ENCODE measurements around the gene RTL10. TPM values are rescaled to one million over a fixed set of nuclear protein-coding genes. Genes with fewer than 3 reads are reported as not detected.
A peak's percentile ranks its signal among the peaks of the same experiment; 100 is the strongest.

The RTL10 gene
- total and polyA plus RNA-seq, 8 donors = 18.4 to 34.7 (median 28.0) TPM

- ATAC-seq (no peak), DNase-seq (peak in 2 of 4 donors; percentile 24 to 70)
- Histone ChIP-seq H3K9me3 (no peaks in the 10 kb centered on the region), H3K27ac (no peak overlapping the region), H3K4me1 (peaks cover 0 to 3% of the 10 kb centered on the region in 2 donors), H3K27me3 (no peaks in the 10 kb centered on the region), H3K36me3 (no peaks in the 10 kb centered on the region), H3K4me3 (no peak overlapping the region)
- TF ChIP-seq CTCF (IDR thresholded peaks at IDR 0.05) = no peak
- intact Hi-C loops (cut with DNase I) = no loop called here
These were observed 46.5 kb downstream of the RTL10 start for GRCh38 chr22:19807914-19808872.

- no peak overlapping the region for H3K4me3 ChIP-seq
- ATAC-seq = no peak
- H3K4me1 ChIP-seq = peaks cover 0 to 3% of the 10 kb centered on the region in 2 donors
- TF ChIP-seq CTCF (IDR thresholded peaks at IDR 0.05) = no peak
- no peaks in the 10 kb centered on the region for H3K9me3 ChIP-seq
- H3K27me3 ChIP-seq = no peaks in the 10 kb centered on the region
- intact Hi-C loops (cut with DNase I) = no loop called here
- DNase-seq = peak in 2 of 4 donors; percentile 22 to 59
- H3K36me3 ChIP-seq = no peaks in the 10 kb centered on the region
- H3K27ac ChIP-seq = no peak overlapping the region
These were observed 47.3 kb downstream of the RTL10 start for GRCh38 chr22:19807161-19807913.

- H3K36me3 ChIP-seq = no peaks in the 10 kb centered on the region
- ATAC-seq = peak; percentile 92
- intact Hi-C loops (cut with DNase I) = no loop called here
- H3K27ac ChIP-seq = no peak overlapping the region
- DNase-seq = peak; percentile 13 to 90 (median 65)
- H3K27me3 ChIP-seq = no peaks in the 10 kb centered on the region
- peaks cover 0 to 3% of the 10 kb centered on the region in 2 donors for H3K4me1 ChIP-seq
- TF ChIP-seq CTCF (IDR thresholded peaks at IDR 0.05) = no peak
- H3K9me3 ChIP-seq = no peaks in the 10 kb centered on the region
- H3K4me3 ChIP-seq = no peak overlapping the region
These were observed 48.2 kb downstream of the RTL10 start for GRCh38 chr22:19806213-19807160.

GRCh38 chr22:19805821-19806212 is 48.9 kb downstream of the RTL10 start:
- TF ChIP-seq CTCF (IDR thresholded peaks at IDR 0.05) = no peak
- Histone ChIP-seq H3K27ac (no peak overlapping the region), H3K4me1 (peaks cover 0 to 3% of the 10 kb centered on the region in 2 donors), H3K36me3 (no peaks in the 10 kb centered on the region), H3K4me3 (no peak overlapping the region), H3K27me3 (no peaks in the 10 kb centered on the region), H3K9me3 (no peaks in the 10 kb centered on the region)
- DNase-seq = peak in 2 of 4 donors; percentile 17 to 37
- intact Hi-C loops (cut with DNase I) = no loop called here
- ATAC-seq = no peak

Other genes starting within 250 kb of the RTL10 start
- 10 to 100 TPM; 14.6 to 20.3 TPM for gene SEPTIN5, start 140.4 kb downstream of the RTL10 start, total RNA-seq
- gene SEPTIN5, start 140.4 kb downstream of the RTL10 start, polyA plus RNA-seq (ENCODE audit: insufficient read length in 6 of 6) = 10 to 100 TPM; 56.6 to 80.0 (median 65.0) TPM
- gene GP1BB, start 131.3 kb downstream of the RTL10 start, total RNA-seq = 1 to 10 TPM in 1 of 2 donors, not detected in 1; 3.6 TPM
- 10 to 100 TPM in 1 of 6 donors, 1 to 10 TPM in 5; 3.3 to 11.1 (median 6.3) TPM for gene GP1BB, start 131.3 kb downstream of the RTL10 start, polyA plus RNA-seq (ENCODE audit: insufficient read length in 6 of 6)
- 10 to 100 TPM in 1 of 2 donors, 1 to 10 TPM in 1; 4.4 to 11.2 TPM for gene TBX1, start 94.1 kb downstream of the RTL10 start, total RNA-seq
- gene TBX1, start 94.1 kb downstream of the RTL10 start, polyA plus RNA-seq (ENCODE audit: insufficient read length in 6 of 6) = 10 to 100 TPM in 3 of 6 donors, 1 to 10 TPM in 3; 6.9 to 12.2 (median 10.4) TPM
- 1 to 10 TPM; 6.7 to 7.9 TPM for gene GNB1L, start within 50 bp of the RTL10 start, total RNA-seq
- 1 to 10 TPM; 4.3 to 7.2 (median 5.2) TPM for gene GNB1L, start within 50 bp of the RTL10 start, polyA plus RNA-seq (ENCODE audit: insufficient read length in 6 of 6)
- gene COMT, start 86.9 kb upstream of the RTL10 start, total RNA-seq = 100 to 1,000 TPM; 191 to 249 TPM
- gene COMT, start 86.9 kb upstream of the RTL10 start, polyA plus RNA-seq (ENCODE audit: insufficient read length in 6 of 6) = 100 to 1,000 TPM in 3 of 6 donors, 10 to 100 TPM in 3; 90.1 to 121 (median 97.2) TPM
- 10 to 100 TPM; 36.5 to 42.8 TPM for gene TXNRD2, start 86.9 kb upstream of the RTL10 start, total RNA-seq
- 10 to 100 TPM; 17.6 to 24.2 (median 20.7) TPM for gene TXNRD2, start 86.9 kb upstream of the RTL10 start, polyA plus RNA-seq (ENCODE audit: insufficient read length in 6 of 6)
- 10 to 100 TPM; 18.2 to 22.4 TPM for gene ARVCF, start 161.9 kb upstream of the RTL10 start, total RNA-seq
- 10 to 100 TPM; 21.0 to 40.3 (median 26.7) TPM for gene ARVCF, start 161.9 kb upstream of the RTL10 start, polyA plus RNA-seq (ENCODE audit: insufficient read length in 6 of 6)
- gene TANGO2, start 166.2 kb upstream of the RTL10 start, total RNA-seq = 10 to 100 TPM; 45.9 to 47.2 TPM
- 10 to 100 TPM; 10.9 to 17.2 (median 12.6) TPM for gene TANGO2, start 166.2 kb upstream of the RTL10 start, polyA plus RNA-seq (ENCODE audit: insufficient read length in 6 of 6)
- 10 to 100 TPM; 28.9 to 34.9 TPM for gene DGCR8, start 225.4 kb upstream of the RTL10 start, total RNA-seq
- gene DGCR8, start 225.4 kb upstream of the RTL10 start, polyA plus RNA-seq (ENCODE audit: insufficient read length in 6 of 6) = 10 to 100 TPM; 42.2 to 63.2 (median 46.8) TPM

Data from left lung (tissue), 10 donors.